Neural cell (in vitro differentiated cells): Measurements from ENCODE around the gene STC2. TPM values are rescaled to one million over a fixed set of nuclear protein-coding genes. Genes with fewer than 3 reads are reported as not detected.

Source experiments
- H2AFZ ChIP-seq: fragments of 200-600, 300-800 bp; sonication (generic), shearing (Covaris generic); 2 replicates; pipeline ENCODE4 v1.6.0; 2014; ENCODE audit warnings: low read depth, mild to moderate bottlenecking, antibody characterized with exemption, low read length, moderate library complexity
- H3F3A ChIP-seq: fragments of 200-600 bp; shearing (Covaris generic); 2 replicates; pipeline ENCODE4 v1.6.1; 2016; ENCODE audit warnings: mild to moderate bottlenecking, moderate library complexity, mixed read lengths, antibody characterized with exemption, low read length; ENCODE audit not compliant: insufficient read depth, poor library complexity, severe bottlenecking
- H3K27ac ChIP-seq: fragments of 200-600, 300-800 bp; sonication (generic), shearing (Covaris generic); 2 replicates; pipeline ENCODE4 v1.5.1; 2014; ENCODE audit warnings: mild to moderate bottlenecking, low read length, moderate library complexity
- H3K27me3 ChIP-seq: fragments of 300-800, 200-600 bp; sonication (generic), shearing (Covaris generic); 2 replicates; pipeline ENCODE4 v1.6.0; 2014; ENCODE audit warnings: mild to moderate bottlenecking, low read depth, low read length, moderate library complexity; ENCODE audit not compliant: insufficient read depth
- H3K36me3 ChIP-seq: fragments of 300-800, 200-600 bp; sonication (generic), shearing (Covaris generic); 2 replicates; pipeline ENCODE4 v1.5.1; 2014; ENCODE audit warnings: mild to moderate bottlenecking, antibody characterized with exemption, low read length, moderate library complexity; ENCODE audit not compliant: insufficient read depth
- H3K4me2 ChIP-seq: fragments of 300-800, 200-600 bp; sonication (generic), shearing (Covaris generic); 2 replicates; pipeline ENCODE4 v1.6.0; 2014; ENCODE audit warnings: mild to moderate bottlenecking, low read length
- H3K4me3 ChIP-seq: fragments of 300-800, 200-600 bp; sonication (generic), shearing (Covaris generic); 2 replicates; pipeline ENCODE4 v1.5.1; 2014; ENCODE audit warnings: mild to moderate bottlenecking, low read length, moderate library complexity
- H3K79me2 ChIP-seq: fragments of 200-600 bp; shearing (Covaris generic); replicated peaks from 2 replicates; pipeline ENCODE4 v1.6.0; 2014; ENCODE audit warnings: mild to moderate bottlenecking, low read length, moderate library complexity; ENCODE audit not compliant: insufficient read depth
- H3K9ac ChIP-seq: fragments of 300-800, 200-600 bp; sonication (generic), shearing (Covaris generic); 2 replicates; pipeline ENCODE4 v1.6.1; 2016; ENCODE audit warnings: mild to moderate bottlenecking, low read length, mixed read lengths
- H3K9me2 ChIP-seq: fragments of 200-600 bp; shearing (Covaris generic); 2 replicates; pipeline ENCODE4 v1.6.1; 2016; ENCODE audit warnings: mild to moderate bottlenecking, low read length, mixed read lengths; ENCODE audit not compliant: insufficient read depth
- H3K9me3 ChIP-seq: fragments of 200-600, 300-800 bp; sonication (generic), shearing (Covaris generic); 2 replicates; pipeline ENCODE4 v1.6.1; 2016; ENCODE audit warnings: mild to moderate bottlenecking, mixed run types, low read length, moderate library complexity, mixed read lengths
- H4K20me1 ChIP-seq: fragments of 200-600 bp; shearing (Covaris generic); 2 replicates; pipeline ENCODE4 v1.6.1; 2016; ENCODE audit warnings: mild to moderate bottlenecking, mixed run types; ENCODE audit not compliant: insufficient read depth
- CTCF ChIP-seq: fragments of 450-650 bp; IDR thresholded peaks from 2 replicates; pipeline ENCODE4 v1.5.1; 2014; ENCODE audit warnings: antibody characterized with exemption, mild to moderate bottlenecking, moderate library complexity; ENCODE audit not compliant: poor library complexity, severe bottlenecking
- EP300 ChIP-seq: fragments of 450-650 bp; conservative IDR thresholded peaks from 2 replicates; pipeline ENCODE4 v1.6.1; 2014; ENCODE audit warnings: antibody characterized with exemption, mild to moderate bottlenecking, moderate library complexity; ENCODE audit not compliant: poor library complexity, severe bottlenecking
- EZH2 ChIP-seq: fragments of 200-600, 300-800 bp; shearing (Covaris generic), sonication (generic); IDR thresholded peaks from 2 replicates; pipeline ENCODE4 v1.6.1; 2014; ENCODE audit warnings: antibody characterized with exemption, low read length, borderline replicate concordance, mild to moderate bottlenecking; ENCODE audit not compliant: insufficient read depth, poor library complexity, severe bottlenecking
- MXI1 ChIP-seq: fragments of 450-650 bp; conservative IDR thresholded peaks from 2 replicates; pipeline ENCODE4 v1.6.1; 2014; ENCODE audit warnings: antibody characterized with exemption, mild to moderate bottlenecking; ENCODE audit not compliant: poor library complexity, severe bottlenecking
- POLR2AphosphoS5 ChIP-seq: IDR thresholded peaks from 2 replicates; pipeline ENCODE4 v1.6.1; 2012
- RAD21 ChIP-seq: fragments of 450-650 bp; conservative IDR thresholded peaks from 2 replicates; pipeline ENCODE4 v1.6.1; 2014; ENCODE audit warnings: antibody characterized with exemption, mild to moderate bottlenecking, moderate library complexity
- REST ChIP-seq: IDR thresholded peaks from 2 replicates; pipeline ENCODE4 v1.6.1; 2012; ENCODE audit warnings: borderline replicate concordance
- SMC3 ChIP-seq: fragments of 450-650 bp; conservative IDR thresholded peaks from 2 replicates; pipeline ENCODE4 v1.6.1; 2014; ENCODE audit warnings: antibody characterized with exemption, mild to moderate bottlenecking, moderate library complexity; ENCODE audit not compliant: poor library complexity
- TAF1 ChIP-seq: IDR thresholded peaks from 2 replicates; pipeline ENCODE4 v1.6.1; 2012; ENCODE audit warnings: low read depth
- polyA plus RNA-seq: library from polyadenylated mRNA; depleted of rRNA; stranded (reverse); fragments of >200 nt; gene quantifications from 2 replicates; pipeline ENCODE4 v1.2.3, GENCODE V29; 2014

Gene STC2
- polyA plus RNA-seq, 1 donor from 2014 or later = 0.09 TPM

GRCh38 chr5:173316339-173317020 lies 11.7 kb downstream of the STC2 start:
- Histone ChIP-seq H2AFZ (no peak overlapping the region), H3K9ac (peak overlapping the region; percentile 32), H3K9me2 (no peaks in the 10 kb centered on the region), H4K20me1 (no peaks in the 10 kb centered on the region), H3K27me3 (no peaks in the 10 kb centered on the region), H3K4me2 (peak overlapping the region; percentile 34), H3K36me3 (no peaks in the 10 kb centered on the region), H3K9me3 (no peaks in the 10 kb centered on the region), H3K79me2 (no peaks in the 10 kb centered on the region), H3K4me3 (peak overlapping the region; percentile 46), H3F3A (no peaks in the 10 kb centered on the region), H3K27ac (peak overlapping the region; percentile 51)
- TF ChIP-seq CTCF (no peak), REST (no peak), EP300 (no peak)

- H3K4me3 ChIP-seq = peak overlapping the region; percentile 46
These were observed 12.5 kb downstream of the STC2 start for GRCh38 chr5:173315495-173316338.

More at GRCh38 chr5:173315495-173316338, 12.5 kb downstream of the STC2 start:
- peak overlapping the region; percentile 32 for H3K9ac ChIP-seq
- no peaks in the 10 kb centered on the region for H3K27me3 ChIP-seq
- H3K4me2 ChIP-seq = peak overlapping the region; percentile 1
- H2AFZ ChIP-seq = no peak overlapping the region
- H3K27ac ChIP-seq = peak overlapping the region; percentile 51
- H4K20me1 ChIP-seq = no peaks in the 10 kb centered on the region
- TF ChIP-seq RAD21 = peak; percentile 23
- TF ChIP-seq EP300 = peak; percentile 91
- peak; percentile 92 for TF ChIP-seq POLR2AphosphoS5
- TF ChIP-seq SMC3 = peak; percentile 25
- TF ChIP-seq TAF1 = no peak
- TF ChIP-seq EZH2 = no peak
- peak; percentile 39 for TF ChIP-seq MXI1
- TF ChIP-seq CTCF = no peak
- peak; percentile 52 for TF ChIP-seq REST
- H3K9me2 ChIP-seq = no peaks in the 10 kb centered on the region
- H3K36me3 ChIP-seq = no peaks in the 10 kb centered on the region
- H3K79me2 ChIP-seq = no peaks in the 10 kb centered on the region
- no peaks in the 10 kb centered on the region for H3F3A ChIP-seq
- H3K9me3 ChIP-seq = no peaks in the 10 kb centered on the region
